Stimulated activated CD8-positive, alpha-beta memory T cell treated with anti-CD3 and anti-CD28 coated beads, Interleukin-12 subunit alpha, Interleukin-12 subunit beta, amount 100 ng/mL, for 1 hour (primary cell): Measurements from ENCODE around the gene ALDOA.

ENCODE experiments used
- DNase-seq: peaks from one replicate; pipeline ENCODE4 v3.0.0-alpha.2; 2020; ENCODE audit warnings: low read depth

Gene ALDOA

DNA sequence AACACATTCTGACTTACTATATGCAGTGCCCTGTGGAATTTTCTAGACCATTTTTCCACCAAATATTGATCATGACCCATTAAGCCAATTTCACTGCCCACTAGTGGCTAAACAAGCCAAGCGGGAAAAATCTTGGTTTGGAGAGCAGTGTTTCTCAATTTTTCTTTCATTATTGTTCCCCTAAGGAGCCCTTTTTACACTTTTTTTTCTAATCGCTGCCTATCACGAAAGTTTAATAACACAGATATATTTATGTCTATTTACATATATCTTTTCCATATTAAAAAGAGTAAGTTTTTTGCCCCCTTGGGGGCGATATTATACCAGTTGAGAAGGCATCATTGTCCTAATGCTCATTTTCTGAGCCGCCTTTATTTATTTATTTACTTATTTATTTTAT is 23.7 kb upstream of the ALDOA start:
- no peak for DNase-seq

DNA sequence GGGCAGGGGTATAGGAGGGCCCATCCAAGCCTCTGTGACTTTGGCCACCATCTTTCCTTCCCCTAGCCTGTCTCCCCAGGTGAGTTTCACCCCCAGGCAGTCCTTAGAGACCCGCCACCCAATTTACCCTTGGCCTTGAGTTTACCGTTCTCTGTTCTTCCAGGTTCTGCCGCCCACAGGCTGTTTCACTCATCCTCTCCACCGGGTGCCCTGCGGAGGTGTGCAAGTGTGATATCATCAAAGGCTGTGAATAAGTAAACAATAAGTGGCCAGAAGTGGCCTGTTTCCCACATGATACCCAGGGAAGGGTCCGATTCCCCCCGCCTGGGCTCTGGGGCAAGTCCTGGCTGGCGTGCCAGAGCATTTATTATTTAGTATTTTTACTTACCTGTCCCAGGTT is 19.4 kb upstream of the ALDOA start:
- DNase-seq: no peak

DNA sequence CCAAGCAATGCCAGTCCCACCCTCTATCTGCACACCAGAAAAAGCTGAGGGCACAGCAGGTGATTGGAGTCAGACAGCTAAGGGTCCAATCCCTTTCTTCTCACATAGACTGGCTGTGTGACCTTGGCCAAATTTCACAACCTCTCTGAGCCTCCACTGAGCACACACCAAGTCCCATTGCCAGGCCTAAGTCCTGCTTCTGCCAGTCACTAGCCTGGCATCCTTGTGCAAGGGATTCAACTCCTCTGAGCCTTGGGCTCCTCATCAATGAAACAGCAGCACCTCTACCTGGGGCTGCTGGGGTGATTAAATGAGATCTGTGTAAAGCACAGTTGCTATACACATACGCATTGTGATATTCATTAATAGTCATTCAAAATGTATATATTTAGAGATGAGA is 19.0 kb upstream of the ALDOA start:
- DNase-seq: no peak

- DNase-seq: no peak
Observed at GRCh38 chr16:30049871-30050270, 15.7 kb upstream of the ALDOA start.

DNA sequence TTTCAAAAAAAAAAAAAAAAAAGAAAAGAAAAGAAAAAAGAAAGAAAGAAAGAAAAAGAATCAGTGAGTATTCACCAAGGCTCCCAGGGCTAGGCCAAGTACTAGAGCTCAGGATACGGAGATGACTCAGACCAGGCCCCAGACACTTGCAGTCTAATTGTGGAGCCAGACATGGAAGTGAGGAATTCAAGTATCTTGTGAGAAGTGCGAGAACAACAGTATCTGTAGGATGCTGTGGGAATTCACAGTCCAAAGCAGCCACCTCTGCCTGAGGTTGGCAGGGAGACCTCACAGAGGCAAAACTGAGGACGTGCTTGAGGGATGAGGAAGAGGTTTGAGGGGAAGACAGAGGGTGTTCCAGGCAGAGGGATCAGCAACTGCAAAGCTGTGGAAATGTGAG is 14.0 kb upstream of the ALDOA start:
- DNase-seq: no peak

GRCh38 chr16:30052671-30053372 is 12.7 kb upstream of the ALDOA start:
- peak; percentile 89 for DNase-seq

DNA sequence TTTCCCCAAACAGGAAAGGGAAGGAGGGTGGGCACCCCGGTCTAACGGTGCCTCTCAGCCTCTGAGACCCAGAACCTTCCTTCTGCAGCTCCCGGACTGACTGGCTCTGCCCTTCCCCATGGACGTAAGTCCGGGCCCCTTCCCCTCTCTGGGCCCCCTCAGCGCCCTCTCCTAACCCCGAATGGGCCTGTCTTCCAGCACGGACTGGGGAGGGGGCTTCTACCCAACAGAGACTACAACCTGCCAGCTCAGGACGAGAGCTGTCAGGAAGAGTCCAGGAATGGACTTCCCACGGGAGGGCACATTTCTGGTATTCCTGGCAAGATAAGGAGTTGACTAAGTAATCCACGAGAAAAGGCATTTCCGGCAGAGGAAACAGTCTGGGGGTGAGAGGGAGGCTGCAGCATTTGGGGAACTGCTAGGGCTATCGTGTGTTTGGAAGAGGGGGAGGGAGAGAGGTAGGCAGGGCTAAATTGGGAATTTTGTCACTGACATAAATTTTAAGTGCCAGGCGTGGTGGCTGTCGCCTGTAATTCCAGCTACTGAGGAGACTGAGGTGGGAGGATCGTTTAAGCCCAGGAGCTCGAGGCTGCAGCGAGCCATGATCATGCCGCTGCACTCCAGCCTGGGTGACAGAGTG is 12.1 kb upstream of the ALDOA start:
- no peak for DNase-seq

GRCh38 chr16:30054451-30054850 is 11.1 kb upstream of the ALDOA start:
- DNase-seq: no peak

- no peak for DNase-seq
Observed at GRCh38 chr16:30054959-30055553, 10.5 kb upstream of the ALDOA start.

GRCh38 chr16:30060346-30060745 is 5.2 kb upstream of the ALDOA start:
- DNase-seq: no peak

GRCh38 chr16:30060836-30061554 is 4.6 kb upstream of the ALDOA start:
- no peak for DNase-seq

GRCh38 chr16:30063278-30063892 is 2.2 kb upstream of the ALDOA start:
- DNase-seq: no peak

DNA sequence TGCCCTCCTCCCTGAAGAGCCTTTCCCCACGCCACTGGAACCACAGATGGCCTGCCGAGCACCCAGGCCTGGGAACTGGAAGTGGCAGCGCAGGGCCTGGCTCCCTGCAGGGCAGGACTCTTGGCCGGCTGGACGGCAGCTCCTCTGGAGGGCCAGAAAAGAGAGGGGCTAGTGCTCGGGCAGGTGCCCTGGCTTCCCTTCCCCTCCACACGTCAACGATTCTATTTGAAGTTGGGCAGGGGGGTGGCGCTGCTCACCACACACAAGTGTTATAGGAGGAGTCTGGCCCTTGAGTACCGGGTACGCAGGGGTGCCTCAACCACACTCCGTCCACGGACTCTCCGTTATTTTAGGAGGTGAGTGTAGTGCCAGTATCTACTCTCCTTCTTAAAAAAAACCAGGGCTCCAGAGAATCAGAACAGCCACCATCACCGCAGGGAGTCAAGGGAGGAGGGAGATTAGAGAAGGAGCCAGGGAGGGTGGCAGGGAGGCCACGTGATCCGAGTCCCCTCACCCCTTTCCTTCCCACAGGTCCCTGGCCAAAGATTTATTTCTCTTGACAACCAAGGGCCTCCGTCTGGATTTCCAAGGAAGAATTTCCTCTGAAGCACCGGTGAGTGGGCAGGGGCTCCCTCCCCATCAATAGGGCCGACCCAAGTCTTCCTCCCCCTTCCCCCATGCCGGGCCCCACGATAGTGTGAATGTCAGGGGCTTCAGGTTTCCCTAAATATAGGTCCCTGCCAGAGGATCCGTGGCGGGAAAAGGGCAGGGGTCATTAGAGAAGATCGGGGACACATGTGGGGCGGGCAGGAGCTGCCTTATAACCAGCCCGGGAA is 1.4 kb upstream of the ALDOA start:
- DNase-seq: peak; percentile 50

GRCh38 chr16:30064729-30065101 is 845 bp upstream of the ALDOA start:
- DNase-seq: no peak

DNA sequence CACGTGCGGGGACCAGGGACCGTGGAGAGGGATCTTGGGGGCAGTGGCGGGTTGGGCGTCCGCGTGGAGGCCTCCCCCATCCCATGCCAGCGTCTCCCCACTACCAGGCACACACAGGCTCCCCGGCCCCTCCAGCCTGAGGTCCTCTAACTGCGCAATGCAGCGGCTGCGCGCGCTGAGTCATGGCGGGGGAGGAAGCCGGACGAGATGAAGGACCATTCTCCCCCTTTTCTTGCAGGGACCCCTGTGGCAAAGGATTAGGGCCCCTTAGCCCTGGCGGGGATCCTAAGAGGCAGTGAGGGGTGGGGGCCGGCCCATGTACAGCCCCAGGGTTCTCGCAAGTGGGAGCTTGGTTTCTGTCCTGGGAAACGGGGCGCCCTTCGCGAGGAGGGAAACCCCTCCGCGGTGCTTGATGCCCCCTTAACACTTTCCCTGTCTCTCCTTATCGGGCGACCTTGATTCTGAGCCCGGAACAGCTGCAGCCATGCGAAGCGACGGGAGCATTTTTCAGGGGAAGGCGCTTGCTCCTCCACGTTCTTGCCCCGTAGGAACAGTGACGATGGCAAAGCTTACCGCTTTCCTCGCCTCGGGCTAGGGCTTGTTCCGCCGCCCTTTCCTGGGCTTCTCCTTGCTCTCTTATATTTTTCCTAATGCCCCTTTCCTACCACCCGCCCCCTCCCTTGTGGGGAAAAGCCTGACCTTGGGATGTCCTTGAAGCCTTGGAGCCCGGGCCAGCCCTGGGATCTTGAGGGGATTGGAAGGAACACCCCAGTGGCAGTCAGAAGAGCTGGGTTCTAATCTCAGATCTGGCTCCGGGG is 592 bp downstream of the ALDOA start:
- no peak for DNase-seq

DNA sequence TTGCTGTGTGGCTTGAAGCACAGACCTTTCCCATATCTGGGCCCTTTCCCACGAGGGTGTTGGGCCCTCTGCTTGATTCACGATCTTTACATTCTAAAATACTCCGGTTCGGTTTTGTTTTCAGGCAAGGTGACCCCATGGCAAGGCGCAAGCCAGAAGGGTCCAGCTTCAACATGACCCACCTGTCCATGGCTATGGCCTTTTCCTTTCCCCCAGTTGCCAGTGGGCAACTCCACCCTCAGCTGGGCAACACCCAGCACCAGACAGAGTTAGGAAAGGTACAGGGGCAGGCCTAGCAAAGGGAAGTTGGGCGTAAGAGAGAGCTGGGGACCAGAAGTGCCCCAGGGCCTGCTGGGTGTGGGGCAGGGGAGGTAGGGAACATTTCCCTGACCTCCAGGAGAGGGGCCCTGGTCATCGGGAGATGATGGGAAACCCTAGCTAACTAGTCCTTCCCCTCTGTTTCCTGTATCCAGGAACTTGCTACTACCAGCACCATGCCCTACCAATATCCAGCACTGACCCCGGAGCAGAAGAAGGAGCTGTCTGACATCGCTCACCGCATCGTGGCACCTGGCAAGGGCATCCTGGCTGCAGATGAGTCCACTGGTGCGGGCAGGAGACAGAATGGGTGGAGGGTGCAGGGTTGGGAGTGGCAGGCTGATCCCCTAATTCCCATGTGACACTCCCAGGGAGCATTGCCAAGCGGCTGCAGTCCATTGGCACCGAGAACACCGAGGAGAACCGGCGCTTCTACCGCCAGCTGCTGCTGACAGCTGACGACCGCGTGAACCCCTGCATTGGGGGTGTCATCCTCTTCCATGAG is 1.4 kb downstream of the ALDOA start:
- no peak for DNase-seq

GRCh38 chr16:30067584-30067916 is 2.0 kb downstream of the ALDOA start:
- DNase-seq: no peak

- DNase-seq: no peak
Observed at GRCh38 chr16:30068333-30068732, 2.8 kb downstream of the ALDOA start.

DNA sequence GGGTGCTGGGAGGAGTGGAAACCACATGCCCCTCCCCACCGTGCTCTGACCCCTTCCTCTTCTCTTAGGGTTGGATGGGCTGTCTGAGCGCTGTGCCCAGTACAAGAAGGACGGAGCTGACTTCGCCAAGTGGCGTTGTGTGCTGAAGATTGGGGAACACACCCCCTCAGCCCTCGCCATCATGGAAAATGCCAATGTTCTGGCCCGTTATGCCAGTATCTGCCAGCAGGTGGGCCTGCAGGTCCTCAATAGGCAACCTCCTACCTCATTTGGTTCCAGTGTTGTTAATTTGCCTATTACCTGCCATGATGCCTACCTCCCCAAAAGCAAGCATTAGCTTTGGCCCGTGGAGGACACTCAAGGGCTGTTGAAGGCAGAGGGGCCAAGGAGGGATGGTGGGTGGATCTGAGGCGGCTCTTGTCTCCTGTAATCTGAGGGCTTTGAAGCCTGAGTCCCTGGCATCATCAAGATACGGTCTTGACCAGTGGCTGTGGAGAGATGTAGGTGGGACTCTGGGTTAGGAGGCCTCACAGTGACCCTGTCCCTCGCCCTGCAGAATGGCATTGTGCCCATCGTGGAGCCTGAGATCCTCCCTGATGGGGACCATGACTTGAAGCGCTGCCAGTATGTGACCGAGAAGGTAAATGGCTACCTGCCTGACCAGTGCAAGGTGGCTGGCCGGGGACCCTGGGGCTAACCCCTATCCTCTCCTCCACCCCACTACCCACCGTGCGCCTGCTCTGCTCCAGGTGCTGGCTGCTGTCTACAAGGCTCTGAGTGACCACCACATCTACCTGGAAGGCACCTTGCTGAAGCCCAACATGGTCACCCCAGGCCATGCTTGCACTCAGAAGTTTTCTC is 3.4 kb downstream of the ALDOA start:
- DNase-seq: peak; percentile 38
